Kidney epithelial cell (primary cell): ENCODE data around the gene HOMER3. TPM values are rescaled to one million over a fixed set of nuclear protein-coding genes. Genes with fewer than 3 reads are reported as not detected.

ENCODE experiments used
- DNase-seq: peaks from one replicate; pipeline ENCODE4 v3.0.0-alpha.2; 2010; ENCODE audit warnings: low read depth
- H3K27me3 ChIP-seq: 2 replicates; pipeline ENCODE4 v1.6.0; 2011; ENCODE audit warnings: low read length; ENCODE audit not compliant: control insufficient read depth, insufficient read depth
- H3K36me3 ChIP-seq: 2 replicates; pipeline ENCODE4 v1.5.1; 2011; ENCODE audit warnings: low read length; ENCODE audit not compliant: control insufficient read depth, insufficient read depth
- H3K4me3 ChIP-seq: 2 replicates; pipeline ENCODE4 v1.5.1; 2011; ENCODE audit warnings: low read depth, mild to moderate bottlenecking, control low read depth, low read length
- total RNA-seq: library from RNA; depleted of rRNA; stranded (reverse); fragments of >200 nt; gene quantifications from 2 replicates; pipeline ENCODE4 v1.2.3, GENCODE V29; 2015
- TF ChIP-seq, protein P1 (sequence below): IDR thresholded peaks from 2 replicates; pipeline ENCODE4 v1.5.1; 2011; ENCODE audit warnings: mild to moderate bottlenecking, moderate library complexity, low read length, control low read depth, inconsistent platforms; ENCODE audit not compliant: insufficient read depth, poor library complexity, severe bottlenecking

Gene HOMER3
- 82.9 and 109 TPM in 2 replicates for total RNA-seq

- H3K4me3 ChIP-seq = peak within 1 kb of the TSS; percentile 77
- H3K36me3 ChIP-seq = no peaks in the 10 kb centered on the region
- H3K27me3 ChIP-seq = no peaks in the 10 kb centered on the region
- TF ChIP-seq, protein P1, sequence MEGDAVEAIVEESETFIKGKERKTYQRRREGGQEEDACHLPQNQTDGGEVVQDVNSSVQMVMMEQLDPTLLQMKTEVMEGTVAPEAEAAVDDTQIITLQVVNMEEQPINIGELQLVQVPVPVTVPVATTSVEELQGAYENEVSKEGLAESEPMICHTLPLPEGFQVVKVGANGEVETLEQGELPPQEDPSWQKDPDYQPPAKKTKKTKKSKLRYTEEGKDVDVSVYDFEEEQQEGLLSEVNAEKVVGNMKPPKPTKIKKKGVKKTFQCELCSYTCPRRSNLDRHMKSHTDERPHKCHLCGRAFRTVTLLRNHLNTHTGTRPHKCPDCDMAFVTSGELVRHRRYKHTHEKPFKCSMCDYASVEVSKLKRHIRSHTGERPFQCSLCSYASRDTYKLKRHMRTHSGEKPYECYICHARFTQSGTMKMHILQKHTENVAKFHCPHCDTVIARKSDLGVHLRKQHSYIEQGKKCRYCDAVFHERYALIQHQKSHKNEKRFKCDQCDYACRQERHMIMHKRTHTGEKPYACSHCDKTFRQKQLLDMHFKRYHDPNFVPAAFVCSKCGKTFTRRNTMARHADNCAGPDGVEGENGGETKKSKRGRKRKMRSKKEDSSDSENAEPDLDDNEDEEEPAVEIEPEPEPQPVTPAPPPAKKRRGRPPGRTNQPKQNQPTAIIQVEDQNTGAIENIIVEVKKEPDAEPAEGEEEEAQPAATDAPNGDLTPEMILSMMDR = peak; percentile 38
- DNase-seq = no peak
Observed at GRCh38 chr19:18940769-18941627, at the start of gene HOMER3. HOMER3 (minus strand) TSS chr19:18941217; CDS start chr19:18938982, 2,235 bp downstream.

GRCh38 chr19:18990128-18990708 lies 49.2 kb upstream of the HOMER3 start:
- peaks cover 4% of the 10 kb centered on the region for H3K36me3 ChIP-seq
- TF ChIP-seq, protein P1 = no peak
- DNase-seq = no peak
- no peaks in the 10 kb centered on the region for H3K27me3 ChIP-seq
- no peak overlapping the region for H3K4me3 ChIP-seq

DNA sequence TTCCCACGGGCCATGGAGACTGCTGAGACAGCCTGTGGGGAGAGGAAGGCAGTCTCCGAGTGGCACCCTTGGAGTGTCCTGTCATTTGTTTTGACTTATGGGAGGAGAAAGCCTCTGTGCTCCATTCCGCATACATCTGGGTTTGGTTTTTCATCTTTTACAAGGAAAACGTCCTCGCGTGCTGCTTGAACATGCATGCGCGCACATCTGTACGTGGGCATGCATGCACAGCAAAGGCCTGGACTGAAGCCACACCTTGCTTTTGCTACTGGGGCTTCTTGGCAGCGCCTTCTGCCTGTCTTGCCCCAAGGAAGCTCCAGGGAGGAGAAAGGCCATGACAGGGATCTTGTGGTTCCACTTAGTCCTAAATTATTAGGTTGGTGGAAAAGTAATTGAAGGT lies 48.3 kb upstream of the HOMER3 start:
- peaks cover 2% of the 10 kb centered on the region for H3K36me3 ChIP-seq
- peaks cover under 1% of the 10 kb centered on the region for H3K27me3 ChIP-seq
- no peak overlapping the region for H3K4me3 ChIP-seq
- TF ChIP-seq, protein P1 = no peak
- DNase-seq = no peak

GRCh38 chr19:18987456-18987855 lies 46.4 kb upstream of the HOMER3 start:
- Histone ChIP-seq H3K4me3 (no peak overlapping the region), H3K36me3 (no peaks in the 10 kb centered on the region), H3K27me3 (peaks cover 10% of the 10 kb centered on the region)
- no peak for DNase-seq
- TF ChIP-seq, protein P1 = no peak

GRCh38 chr19:18985257-18985656 lies 44.2 kb upstream of the HOMER3 start:
- TF ChIP-seq, protein P1 = no peak
- Histone ChIP-seq H3K4me3 (no peak overlapping the region), H3K27me3 (peaks cover 11% of the 10 kb centered on the region), H3K36me3 (no peaks in the 10 kb centered on the region)
- DNase-seq = no peak
